ENCODE results near the gene AGAP1.
"Not testable (repeated sequence)": the region's sequence is repeated elsewhere in the genome, so short reads cannot be mapped to it uniquely, and the experiment has no call there.

The AGAP1 gene

DNA sequence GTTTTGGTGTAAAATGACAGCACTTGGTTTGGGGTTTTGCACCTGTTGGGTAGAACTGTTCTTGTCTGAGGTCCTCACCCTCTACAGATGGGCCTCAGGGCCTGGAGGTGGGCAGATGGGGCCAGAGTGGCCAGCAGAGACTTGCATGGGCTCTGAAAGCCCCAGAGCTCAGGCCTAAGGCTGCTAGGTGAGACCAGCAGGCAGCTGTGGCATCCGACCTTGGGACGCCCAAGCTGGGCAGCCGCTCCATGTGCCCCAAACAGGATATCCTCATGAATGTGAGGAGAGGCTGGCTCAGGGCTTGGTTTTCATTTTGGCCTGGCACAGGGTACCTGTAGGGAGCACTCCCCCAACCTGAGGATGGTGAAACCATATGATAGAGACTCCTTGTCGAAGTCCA lies 636.1 kb downstream of the AGAP1 start:
- Mint-ChIP-seq H3K4me1 (no peaks in the 10 kb centered on the region), H3K9me3 (no peaks in the 10 kb centered on the region), H3K27ac (ENCODE audit: low read depth) (no peak overlapping the region), H3K4me3 (no peak overlapping the region), H3K36me3 (ENCODE audit: insufficient read depth) (peaks cover 4% of the 10 kb centered on the region), H3K27me3 (no peaks in the 10 kb centered on the region)
- no peak for ATAC-seq (replicated peaks; ENCODE audit: extremely low read depth, poor library complexity, severe bottlenecking)
- DNase-seq (ENCODE audit: low spot score in 2 of 2), result no peak

DNA sequence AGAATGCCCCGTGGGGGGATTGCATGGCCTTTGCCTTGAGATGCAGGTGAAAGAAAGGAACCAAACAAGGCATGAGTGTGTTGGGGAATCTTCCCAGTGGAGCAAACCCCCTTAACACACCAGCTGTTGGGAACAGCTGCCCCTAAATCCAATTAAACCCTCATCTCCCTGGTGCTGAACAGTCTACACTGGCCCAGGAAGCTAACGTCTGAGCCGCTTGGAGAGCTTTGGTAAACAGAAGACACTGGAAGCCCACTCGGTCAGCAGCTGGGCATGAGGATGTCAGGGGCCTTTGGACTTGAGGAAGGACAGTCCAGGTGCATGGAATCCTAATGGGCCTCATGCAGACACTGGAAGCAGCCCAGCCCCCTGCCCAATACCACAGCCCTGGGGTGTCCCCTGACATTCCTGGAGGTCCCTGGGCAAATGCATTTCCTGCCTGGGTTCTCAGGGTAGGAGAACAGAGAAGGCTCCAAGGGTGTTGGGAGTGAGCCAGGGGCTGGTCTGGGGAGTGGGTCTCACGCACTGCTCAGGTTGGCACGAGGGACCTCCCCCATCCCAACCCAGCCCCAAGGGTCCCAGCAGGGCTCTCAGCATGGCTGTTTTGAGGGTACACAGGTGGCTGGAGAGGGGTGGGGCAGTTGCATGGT lies 636.6 kb downstream of the AGAP1 start:
- no peaks in the 10 kb centered on the region for H3K4me1 Mint-ChIP-seq
- H3K4me3 Mint-ChIP-seq, result no peak overlapping the region
- ATAC-seq (replicated peaks; ENCODE audit: extremely low read depth, poor library complexity, severe bottlenecking), result no peak
- no peak for DNase-seq (ENCODE audit: low spot score in 2 of 2)
- H3K27ac Mint-ChIP-seq (ENCODE audit: low read depth), result no peak overlapping the region
- H3K9me3 Mint-ChIP-seq, result no peaks in the 10 kb centered on the region
- no peaks in the 10 kb centered on the region for H3K36me3 Mint-ChIP-seq (ENCODE audit: insufficient read depth)
- no peaks in the 10 kb centered on the region for H3K27me3 Mint-ChIP-seq

DNA sequence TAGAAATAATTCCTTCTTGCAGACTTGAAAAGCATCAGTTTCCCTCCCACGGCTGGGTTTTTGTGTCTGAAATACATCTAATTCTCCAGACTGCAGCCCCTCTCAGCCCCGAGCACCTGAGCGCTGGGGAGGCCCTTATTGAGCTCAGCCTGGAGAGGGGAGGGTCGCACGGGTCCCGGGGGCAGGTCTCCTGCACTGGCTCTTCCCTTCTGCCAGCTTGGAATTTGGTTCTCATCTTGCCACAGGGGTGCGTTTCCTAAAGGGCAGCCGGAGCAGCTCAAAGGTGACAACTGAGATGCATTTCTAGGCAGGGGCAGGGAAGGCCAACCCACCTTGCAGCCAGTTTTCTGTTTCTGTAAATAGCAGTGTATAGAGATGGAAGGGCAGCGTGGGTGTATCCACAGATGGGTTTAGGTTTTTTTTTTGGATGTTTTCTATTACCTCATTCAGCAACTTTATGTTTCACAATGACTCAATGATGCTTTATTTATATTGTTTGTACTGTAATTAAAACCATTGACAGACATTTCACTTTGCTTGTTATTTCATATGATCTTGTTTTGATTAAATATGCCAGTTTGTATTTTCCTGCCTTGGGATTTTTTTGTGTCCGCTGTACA lies 637.3 kb downstream of the AGAP1 start:
- Mint-ChIP-seq H3K36me3 (ENCODE audit: insufficient read depth) (no peaks in the 10 kb centered on the region), H3K4me3 (no peak overlapping the region)

GRCh38 chr2:236133410-236134012 lies 639.7 kb downstream of the AGAP1 start:
- no peaks in the 10 kb centered on the region for H3K4me1 Mint-ChIP-seq
- H3K36me3 Mint-ChIP-seq (ENCODE audit: insufficient read depth), result no peaks in the 10 kb centered on the region
- H3K27me3 Mint-ChIP-seq, result no peaks in the 10 kb centered on the region
- DNase-seq (ENCODE audit: low spot score in 2 of 2) (no peak), ATAC-seq (replicated peaks; ENCODE audit: extremely low read depth, poor library complexity, severe bottlenecking) (no peak)
- H3K27ac Mint-ChIP-seq (ENCODE audit: low read depth), result no peak overlapping the region
- H3K9me3 Mint-ChIP-seq, result no peaks in the 10 kb centered on the region
- no peak overlapping the region for H3K4me3 Mint-ChIP-seq

More for the DNA sequence above, 637.3 kb downstream of the AGAP1 start:
- H3K27ac Mint-ChIP-seq (ENCODE audit: low read depth), result no peak overlapping the region
- ATAC-seq (replicated peaks; ENCODE audit: extremely low read depth, poor library complexity, severe bottlenecking), result no peak
- no peaks in the 10 kb centered on the region for H3K27me3 Mint-ChIP-seq
- no peaks in the 10 kb centered on the region for H3K4me1 Mint-ChIP-seq
- no peaks in the 10 kb centered on the region for H3K9me3 Mint-ChIP-seq
- no peak for DNase-seq (ENCODE audit: low spot score in 2 of 2)

GRCh38 chr2:236136538-236136937 lies 642.7 kb downstream of the AGAP1 start:
- DNase-seq (ENCODE audit: low spot score in 2 of 2), result no peak
- Mint-ChIP-seq H3K36me3 (ENCODE audit: insufficient read depth) (no peaks in the 10 kb centered on the region), H3K9me3 (no peaks in the 10 kb centered on the region), H3K27ac (ENCODE audit: low read depth) (no peak overlapping the region), H3K27me3 (peaks cover 10% of the 10 kb centered on the region), H3K4me3 (no peak overlapping the region), H3K4me1 (no peaks in the 10 kb centered on the region)
- ATAC-seq (replicated peaks; ENCODE audit: extremely low read depth, poor library complexity, severe bottlenecking), result no peak

GRCh38 chr2:236137066-236137465 lies 643.2 kb downstream of the AGAP1 start:
- Mint-ChIP-seq H3K4me3 (no peak overlapping the region), H3K27ac (ENCODE audit: low read depth) (no peak overlapping the region), H3K4me1 (no peaks in the 10 kb centered on the region), H3K27me3 (peaks cover 15% of the 10 kb centered on the region), H3K9me3 (no peaks in the 10 kb centered on the region), H3K36me3 (ENCODE audit: insufficient read depth) (no peaks in the 10 kb centered on the region)
- DNase-seq (ENCODE audit: low spot score in 2 of 2) (no peak), ATAC-seq (replicated peaks; ENCODE audit: extremely low read depth, poor library complexity, severe bottlenecking) (no peak)

GRCh38 chr2:236141616-236142015 lies 647.8 kb downstream of the AGAP1 start:
- not testable (repeated sequence) for H3K36me3 Mint-ChIP-seq (ENCODE audit: insufficient read depth); DNase-seq (ENCODE audit: low spot score in 2 of 2); H3K4me3 Mint-ChIP-seq; H3K9me3 Mint-ChIP-seq; H3K27ac Mint-ChIP-seq (ENCODE audit: low read depth); H3K4me1 Mint-ChIP-seq; ATAC-seq (replicated peaks; ENCODE audit: extremely low read depth, poor library complexity, severe bottlenecking)
- peaks cover 45% of the 10 kb centered on the region for H3K27me3 Mint-ChIP-seq

DNA sequence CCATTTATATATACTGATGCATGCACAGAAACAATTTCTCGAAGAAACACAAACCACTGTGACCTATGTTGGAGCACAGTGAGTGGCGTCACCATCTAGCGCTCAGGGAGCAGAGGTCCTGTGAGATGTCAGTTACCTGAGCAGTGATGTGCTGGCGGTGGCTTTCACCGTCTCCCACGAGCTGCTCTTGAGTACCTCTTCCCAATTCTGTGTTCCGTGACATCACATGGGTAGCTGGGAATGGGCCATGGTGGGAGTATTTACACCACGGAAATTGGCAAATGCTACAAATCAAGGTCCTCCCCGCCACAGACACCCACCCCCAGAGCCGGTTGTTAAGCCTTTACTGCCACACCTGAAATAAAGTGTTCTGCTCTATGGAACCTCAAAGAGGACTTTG lies 650.0 kb downstream of the AGAP1 start:
- ATAC-seq (replicated peaks; ENCODE audit: extremely low read depth, poor library complexity, severe bottlenecking), result no peak
- H3K4me3 Mint-ChIP-seq, result no peak overlapping the region
- no peak overlapping the region for H3K27ac Mint-ChIP-seq (ENCODE audit: low read depth)
- peaks cover 45% of the 10 kb centered on the region for H3K27me3 Mint-ChIP-seq
- no peaks in the 10 kb centered on the region for H3K36me3 Mint-ChIP-seq (ENCODE audit: insufficient read depth)
- no peaks in the 10 kb centered on the region for H3K9me3 Mint-ChIP-seq
- H3K4me1 Mint-ChIP-seq, result no peaks in the 10 kb centered on the region
- DNase-seq (ENCODE audit: low spot score in 2 of 2), result no peak

GRCh38 chr2:236146436-236146835 lies 652.6 kb downstream of the AGAP1 start:
- Mint-ChIP-seq H3K27me3 (peaks cover 36% of the 10 kb centered on the region), H3K4me3 (no peak overlapping the region), H3K36me3 (ENCODE audit: insufficient read depth) (no peaks in the 10 kb centered on the region), H3K27ac (ENCODE audit: low read depth) (no peak overlapping the region), H3K9me3 (no peaks in the 10 kb centered on the region), H3K4me1 (no peaks in the 10 kb centered on the region)
- ATAC-seq (replicated peaks; ENCODE audit: extremely low read depth, poor library complexity, severe bottlenecking), result no peak
- DNase-seq (ENCODE audit: low spot score in 2 of 2), result no peak

DNA sequence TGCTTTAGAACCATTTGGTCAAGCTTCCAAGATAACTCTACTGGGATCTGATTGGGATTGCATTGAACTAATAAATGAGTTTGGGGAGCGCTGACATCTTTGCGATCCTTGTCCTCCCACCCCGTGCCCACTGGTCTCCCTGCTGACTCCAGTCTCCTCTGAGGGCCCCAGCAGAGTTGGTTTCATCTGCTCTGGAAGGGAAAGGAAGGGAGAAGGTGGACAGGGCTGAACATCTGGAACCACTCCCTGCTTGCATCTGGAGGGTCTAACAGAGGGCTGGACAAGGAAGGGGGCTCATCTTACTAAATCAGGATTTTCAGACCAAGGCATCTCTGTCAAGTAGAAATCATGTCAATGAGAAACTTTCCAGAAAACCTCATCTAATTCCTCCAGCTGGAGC lies 661.6 kb downstream of the AGAP1 start:
- Mint-ChIP-seq H3K4me1 (no peaks in the 10 kb centered on the region), H3K27me3 (peaks cover 52% of the 10 kb centered on the region), H3K4me3 (no peak overlapping the region), H3K27ac (ENCODE audit: low read depth) (no peak overlapping the region), H3K9me3 (peaks cover 5% of the 10 kb centered on the region), H3K36me3 (ENCODE audit: insufficient read depth) (no peaks in the 10 kb centered on the region)
- no peak for ATAC-seq (replicated peaks; ENCODE audit: extremely low read depth, poor library complexity, severe bottlenecking)
- no peak for DNase-seq (ENCODE audit: low spot score in 2 of 2)

DNA sequence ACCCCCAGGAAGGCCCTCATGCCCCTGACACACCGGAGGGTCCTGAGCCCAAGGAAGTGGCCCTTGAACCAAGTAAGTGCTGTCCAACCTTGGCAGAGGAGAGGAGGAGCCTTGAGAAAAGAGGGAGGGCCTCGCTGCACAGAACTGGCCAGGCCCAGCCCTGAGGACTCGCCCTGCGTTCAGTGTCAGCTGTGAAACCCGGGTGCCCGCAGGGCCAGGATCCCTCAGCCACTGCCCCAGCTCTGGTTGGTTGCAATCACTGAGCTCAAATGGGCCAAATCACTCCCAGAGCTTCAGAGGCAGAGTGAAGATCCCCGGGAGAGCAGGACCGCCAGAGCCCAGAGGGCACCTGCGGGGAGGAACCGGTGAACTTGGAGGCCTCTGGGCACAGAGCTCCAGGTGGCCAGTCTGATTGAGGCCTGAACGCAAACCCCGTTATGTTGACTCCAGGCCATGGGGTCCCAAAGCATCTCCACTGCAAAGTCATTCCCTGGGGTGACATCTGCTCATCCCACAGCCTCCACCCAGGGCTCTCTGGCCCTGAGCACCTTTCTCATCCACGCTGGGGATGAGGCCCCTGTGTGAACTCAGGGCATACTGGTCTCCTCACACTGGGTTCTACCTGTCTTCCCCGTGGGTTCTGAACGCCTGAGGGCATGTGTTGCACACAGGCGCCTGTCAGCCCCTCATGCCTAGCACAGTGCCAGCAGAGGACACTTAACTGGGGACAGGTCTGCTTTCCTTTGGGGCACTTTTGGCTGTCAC lies 662.4 kb downstream of the AGAP1 start:
- H3K36me3 Mint-ChIP-seq (ENCODE audit: insufficient read depth), result no peaks in the 10 kb centered on the region
- H3K9me3 Mint-ChIP-seq, result peaks cover 5% of the 10 kb centered on the region
- H3K4me1 Mint-ChIP-seq, result no peaks in the 10 kb centered on the region
- ATAC-seq (replicated peaks; ENCODE audit: extremely low read depth, poor library complexity, severe bottlenecking), result no peak
- no peak overlapping the region for H3K27ac Mint-ChIP-seq (ENCODE audit: low read depth)
- peaks cover 61% of the 10 kb centered on the region for H3K27me3 Mint-ChIP-seq
- H3K4me3 Mint-ChIP-seq, result no peak overlapping the region
- no peak for DNase-seq (ENCODE audit: low spot score in 2 of 2)

DNA sequence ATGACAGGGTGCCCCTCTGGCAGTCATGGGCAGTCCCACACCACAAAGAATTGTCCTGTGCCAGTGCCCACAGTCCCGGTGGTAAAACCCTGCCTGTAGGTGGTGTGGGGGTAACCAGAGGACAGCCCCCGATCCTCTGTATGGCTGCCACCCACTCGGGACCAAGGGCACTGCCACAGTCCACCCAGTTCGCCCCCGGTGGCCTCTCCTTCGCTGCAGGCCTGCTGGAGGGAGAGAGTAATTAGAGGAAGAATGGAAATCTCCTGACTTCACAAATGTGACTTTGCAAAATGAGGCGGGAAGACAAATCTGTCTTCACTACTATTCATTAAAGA lies 663.0 kb downstream of the AGAP1 start:
- no peaks in the 10 kb centered on the region for H3K36me3 Mint-ChIP-seq (ENCODE audit: insufficient read depth)
- H3K9me3 Mint-ChIP-seq, result peaks cover 5% of the 10 kb centered on the region
- H3K27me3 Mint-ChIP-seq, result peaks cover 66% of the 10 kb centered on the region
- no peak for ATAC-seq (replicated peaks; ENCODE audit: extremely low read depth, poor library complexity, severe bottlenecking)
- H3K4me1 Mint-ChIP-seq, result no peaks in the 10 kb centered on the region
- H3K27ac Mint-ChIP-seq (ENCODE audit: low read depth), result no peak overlapping the region
- H3K4me3 Mint-ChIP-seq, result no peak overlapping the region
- DNase-seq (ENCODE audit: low spot score in 2 of 2), result no peak

DNA sequence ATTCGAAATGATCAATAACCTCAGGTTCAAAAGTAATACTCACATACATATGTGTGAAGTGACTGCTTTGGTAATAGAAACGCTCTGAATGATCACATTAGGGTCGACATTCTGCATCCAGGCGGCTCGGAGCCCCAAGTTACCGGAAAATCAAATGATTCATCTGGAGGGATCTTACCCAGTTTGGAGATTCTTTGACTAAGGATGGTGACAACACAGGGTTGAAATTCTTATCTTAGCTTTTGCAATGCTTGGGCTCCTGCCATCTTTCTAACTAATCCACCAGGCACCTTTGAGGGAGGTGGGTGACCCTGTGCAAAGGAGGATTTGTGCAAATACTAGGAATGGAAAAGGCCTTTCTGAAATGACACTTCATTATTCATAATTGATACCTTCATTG lies 663.5 kb downstream of the AGAP1 start:
- Mint-ChIP-seq H3K27me3 (peaks cover 72% of the 10 kb centered on the region), H3K9me3 (peaks cover 5% of the 10 kb centered on the region), H3K4me1 (no peaks in the 10 kb centered on the region), H3K36me3 (ENCODE audit: insufficient read depth) (peaks cover 1% of the 10 kb centered on the region), H3K4me3 (no peak overlapping the region), H3K27ac (ENCODE audit: low read depth) (no peak overlapping the region)
- no peak for ATAC-seq (replicated peaks; ENCODE audit: extremely low read depth, poor library complexity, severe bottlenecking)
- no peak for DNase-seq (ENCODE audit: low spot score in 2 of 2)
